Measurements from ENCODE around the gene PSD4.

Gene PSD4

GRCh38 chr2:113238871-113239839 is 65.4 kb downstream of the PSD4 start:
- Histone ChIP-seq H3K9ac (ENCODE audit: low read depth in 1 of 2, low read length in 2 of 2) (no peak overlapping the region), H3K9me3 (ENCODE audit: control insufficient read depth in 1 of 2, low read length in 2 of 2) (no peaks in the 10 kb centered on the region), H3K27me3 (ENCODE audit: control insufficient read depth in 1 of 2, insufficient read depth in 2 of 2, low read length in 2 of 2) (peaks cover 0 to 3% of the 10 kb centered on the region in 2 donors), H3K27ac (ENCODE audit: low read depth, low read length) (no peak overlapping the region), H3K4me1 (ENCODE audit: control insufficient read depth in 1 of 2, insufficient read depth in 2 of 2, low read length in 2 of 2) (peaks cover 14 to 32% of the 10 kb centered on the region in 2 donors), H3K4me3 (ENCODE audit: low read depth in 1 of 2, low read length in 2 of 2) (no peak overlapping the region), H3K36me3 (ENCODE audit: control insufficient read depth in 1 of 2, insufficient read depth in 2 of 2, low read length in 2 of 2) (no peaks in the 10 kb centered on the region)

GRCh38 chr2:113240150-113240914 is 66.6 kb downstream of the PSD4 start:
- Histone ChIP-seq H3K36me3 (ENCODE audit: control insufficient read depth in 1 of 2, insufficient read depth in 2 of 2, low read length in 2 of 2) (no peaks in the 10 kb centered on the region), H3K27ac (ENCODE audit: low read depth, low read length) (peak overlapping the region; percentile 7), H3K27me3 (ENCODE audit: control insufficient read depth in 1 of 2, insufficient read depth in 2 of 2, low read length in 2 of 2) (peaks cover 0 to 3% of the 10 kb centered on the region in 2 donors), H3K9me3 (ENCODE audit: control insufficient read depth in 1 of 2, low read length in 2 of 2) (no peaks in the 10 kb centered on the region), H3K4me1 (ENCODE audit: control insufficient read depth in 1 of 2, insufficient read depth in 2 of 2, low read length in 2 of 2) (peaks cover 14 to 32% of the 10 kb centered on the region in 2 donors), H3K9ac (ENCODE audit: low read depth in 1 of 2, low read length in 2 of 2) (no peak overlapping the region), H3K4me3 (ENCODE audit: low read depth in 1 of 2, low read length in 2 of 2) (no peak overlapping the region)

- no peak overlapping the region for H3K9ac ChIP-seq (ENCODE audit: low read depth in 1 of 2, low read length in 2 of 2)
- H3K27me3 ChIP-seq (ENCODE audit: control insufficient read depth in 1 of 2, insufficient read depth in 2 of 2, low read length in 2 of 2): peaks cover 0 to 3% of the 10 kb centered on the region in 2 donors
- H3K4me1 ChIP-seq (ENCODE audit: control insufficient read depth in 1 of 2, insufficient read depth in 2 of 2, low read length in 2 of 2): peaks cover 14 to 32% of the 10 kb centered on the region in 2 donors
- H3K4me3 ChIP-seq (ENCODE audit: low read depth in 1 of 2, low read length in 2 of 2): no peak overlapping the region
- H3K9me3 ChIP-seq (ENCODE audit: control insufficient read depth in 1 of 2, low read length in 2 of 2): no peaks in the 10 kb centered on the region
- no peak overlapping the region for H3K27ac ChIP-seq (ENCODE audit: low read depth, low read length)
- no peaks in the 10 kb centered on the region for H3K36me3 ChIP-seq (ENCODE audit: control insufficient read depth in 1 of 2, insufficient read depth in 2 of 2, low read length in 2 of 2)
Observed at GRCh38 chr2:113240915-113241911, 67.4 kb downstream of the PSD4 start.

GRCh38 chr2:113242327-113242726 is 68.6 kb downstream of the PSD4 start:
- Histone ChIP-seq H3K9me3 (ENCODE audit: control insufficient read depth in 1 of 2, low read length in 2 of 2) (no peaks in the 10 kb centered on the region), H3K9ac (ENCODE audit: low read depth in 1 of 2, low read length in 2 of 2) (no peak overlapping the region), H3K4me3 (ENCODE audit: low read depth in 1 of 2, low read length in 2 of 2) (no peak overlapping the region), H3K36me3 (ENCODE audit: control insufficient read depth in 1 of 2, insufficient read depth in 2 of 2, low read length in 2 of 2) (no peaks in the 10 kb centered on the region), H3K27ac (ENCODE audit: low read depth, low read length) (no peak overlapping the region), H3K27me3 (ENCODE audit: control insufficient read depth in 1 of 2, insufficient read depth in 2 of 2, low read length in 2 of 2) (peaks cover 0 to 3% of the 10 kb centered on the region in 2 donors), H3K4me1 (ENCODE audit: control insufficient read depth in 1 of 2, insufficient read depth in 2 of 2, low read length in 2 of 2) (peaks cover 11 to 24% of the 10 kb centered on the region in 2 donors)

- Histone ChIP-seq H3K27ac (ENCODE audit: low read depth, low read length) (no peak overlapping the region), H3K4me3 (ENCODE audit: low read depth in 1 of 2, low read length in 2 of 2) (no peak overlapping the region), H3K36me3 (ENCODE audit: control insufficient read depth in 1 of 2, insufficient read depth in 2 of 2, low read length in 2 of 2) (no peaks in the 10 kb centered on the region), H3K27me3 (ENCODE audit: control insufficient read depth in 1 of 2, insufficient read depth in 2 of 2, low read length in 2 of 2) (peaks cover 0 to 3% of the 10 kb centered on the region in 2 donors), H3K4me1 (ENCODE audit: control insufficient read depth in 1 of 2, insufficient read depth in 2 of 2, low read length in 2 of 2) (peaks cover 9 to 14% of the 10 kb centered on the region in 2 donors), H3K9ac (ENCODE audit: low read depth in 1 of 2, low read length in 2 of 2) (no peak overlapping the region), H3K9me3 (ENCODE audit: control insufficient read depth in 1 of 2, low read length in 2 of 2) (no peaks in the 10 kb centered on the region)
Observed at GRCh38 chr2:113245276-113245711, 71.5 kb downstream of the PSD4 start.

GRCh38 chr2:113246606-113247005 is 72.8 kb downstream of the PSD4 start:
- no peak overlapping the region for H3K27ac ChIP-seq (ENCODE audit: low read depth, low read length)
- H3K27me3 ChIP-seq (ENCODE audit: control insufficient read depth in 1 of 2, insufficient read depth in 2 of 2, low read length in 2 of 2): no peaks in the 10 kb centered on the region
- no peaks in the 10 kb centered on the region for H3K9me3 ChIP-seq (ENCODE audit: control insufficient read depth in 1 of 2, low read length in 2 of 2)
- no peak overlapping the region for H3K9ac ChIP-seq (ENCODE audit: low read depth in 1 of 2, low read length in 2 of 2)
- no peaks in the 10 kb centered on the region for H3K36me3 ChIP-seq (ENCODE audit: control insufficient read depth in 1 of 2, insufficient read depth in 2 of 2, low read length in 2 of 2)
- H3K4me1 ChIP-seq (ENCODE audit: control insufficient read depth in 1 of 2, insufficient read depth in 2 of 2, low read length in 2 of 2): peaks cover 1 to 5% of the 10 kb centered on the region in 2 donors
- no peak overlapping the region for H3K4me3 ChIP-seq (ENCODE audit: low read depth in 1 of 2, low read length in 2 of 2)

DNA sequence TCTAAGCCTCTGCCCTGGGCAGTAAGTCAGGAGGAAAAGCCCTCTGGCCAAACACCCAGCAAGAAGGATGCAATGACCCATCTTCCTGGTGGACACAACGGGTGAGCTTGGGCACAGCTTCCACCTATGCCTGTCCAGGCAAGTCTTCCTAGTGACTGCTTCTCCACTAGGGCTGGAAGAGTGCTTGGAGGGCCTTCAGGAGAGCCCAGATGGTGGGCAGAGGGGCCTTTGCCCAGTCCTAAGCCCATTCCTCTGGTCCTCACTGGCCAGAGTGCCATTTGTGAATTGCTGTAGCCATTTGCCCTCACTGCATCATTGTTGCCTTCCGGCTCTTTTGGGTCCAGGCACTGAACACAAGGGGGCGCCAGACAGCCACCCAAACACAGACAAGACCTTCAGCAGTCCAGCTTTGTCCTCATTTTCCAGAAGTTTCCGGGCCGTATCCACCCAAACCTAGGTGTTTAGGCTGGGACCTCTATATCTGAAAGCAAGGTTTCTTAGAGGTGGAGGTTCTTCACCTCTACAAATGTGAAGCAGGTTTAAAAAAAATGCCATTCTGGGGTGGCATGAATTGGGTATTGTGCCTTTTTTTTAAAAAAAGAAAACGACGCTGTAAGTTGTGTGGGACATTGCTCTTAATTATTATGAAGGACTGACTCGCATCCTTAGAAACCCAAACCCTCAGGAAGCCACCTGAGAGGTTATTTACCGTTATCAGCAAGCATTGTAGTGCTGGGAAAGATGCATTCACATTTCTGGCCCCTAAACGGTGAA is 75.4 kb downstream of the PSD4 start:
- no peak overlapping the region for H3K27ac ChIP-seq (ENCODE audit: low read depth, low read length)
- H3K27me3 ChIP-seq (ENCODE audit: control insufficient read depth in 1 of 2, insufficient read depth in 2 of 2, low read length in 2 of 2): no peaks in the 10 kb centered on the region
- H3K36me3 ChIP-seq (ENCODE audit: control insufficient read depth in 1 of 2, insufficient read depth in 2 of 2, low read length in 2 of 2): peaks cover 0 to 4% of the 10 kb centered on the region in 2 donors
- H3K9ac ChIP-seq (ENCODE audit: low read depth in 1 of 2, low read length in 2 of 2): no peak overlapping the region
- peaks cover 9 to 13% of the 10 kb centered on the region in 2 donors for H3K4me1 ChIP-seq (ENCODE audit: control insufficient read depth in 1 of 2, insufficient read depth in 2 of 2, low read length in 2 of 2)
- H3K9me3 ChIP-seq (ENCODE audit: control insufficient read depth in 1 of 2, low read length in 2 of 2): no peaks in the 10 kb centered on the region
- no peak overlapping the region for H3K4me3 ChIP-seq (ENCODE audit: low read depth in 1 of 2, low read length in 2 of 2)

- Histone ChIP-seq H3K27ac (ENCODE audit: low read depth, low read length) (no peak overlapping the region), H3K9ac (ENCODE audit: low read depth in 1 of 2, low read length in 2 of 2) (no peak overlapping the region), H3K36me3 (ENCODE audit: control insufficient read depth in 1 of 2, insufficient read depth in 2 of 2, low read length in 2 of 2) (peaks cover 0 to 12% of the 10 kb centered on the region in 2 donors), H3K4me3 (ENCODE audit: low read depth in 1 of 2, low read length in 2 of 2) (no peak overlapping the region), H3K9me3 (ENCODE audit: control insufficient read depth in 1 of 2, low read length in 2 of 2) (no peaks in the 10 kb centered on the region), H3K27me3 (ENCODE audit: control insufficient read depth in 1 of 2, insufficient read depth in 2 of 2, low read length in 2 of 2) (no peaks in the 10 kb centered on the region), H3K4me1 (ENCODE audit: control insufficient read depth in 1 of 2, insufficient read depth in 2 of 2, low read length in 2 of 2) (peaks cover 9 to 13% of the 10 kb centered on the region in 2 donors)
Observed at GRCh38 chr2:113251118-113251517, 77.3 kb downstream of the PSD4 start.

- Histone ChIP-seq H3K9me3 (ENCODE audit: control insufficient read depth in 1 of 2, low read length in 2 of 2) (no peaks in the 10 kb centered on the region), H3K4me1 (ENCODE audit: control insufficient read depth in 1 of 2, insufficient read depth in 2 of 2, low read length in 2 of 2) (peaks cover 9 to 13% of the 10 kb centered on the region in 2 donors), H3K4me3 (ENCODE audit: low read depth in 1 of 2, low read length in 2 of 2) (no peak overlapping the region), H3K36me3 (ENCODE audit: control insufficient read depth in 1 of 2, insufficient read depth in 2 of 2, low read length in 2 of 2) (peaks cover 0 to 15% of the 10 kb centered on the region in 2 donors), H3K9ac (ENCODE audit: low read depth in 1 of 2, low read length in 2 of 2) (no peak overlapping the region), H3K27me3 (ENCODE audit: control insufficient read depth in 1 of 2, insufficient read depth in 2 of 2, low read length in 2 of 2) (no peaks in the 10 kb centered on the region), H3K27ac (ENCODE audit: low read depth, low read length) (no peak overlapping the region)
Observed at GRCh38 chr2:113252047-113252590, 78.3 kb downstream of the PSD4 start.
